ENCODE data around the gene DNAI2.
"Not testable (repeated sequence)": the region's sequence is repeated elsewhere in the genome, so short reads cannot be mapped to it uniquely, and the experiment has no call there.

The DNAI2 gene

GRCh38 chr17:74277935-74278334, 3.9 kb downstream of the DNAI2 start:
- Histone ChIP-seq H3K79me2 (ENCODE audit: insufficient read depth, low read length) (no peaks in the 10 kb centered on the region), H3K4me3 (ENCODE audit: low read depth in 1 of 2, low read length in 2 of 2) (no peak overlapping the region), H3K4me1 (ENCODE audit: insufficient read depth, low read length) (no peaks in the 10 kb centered on the region), H3K36me3 (ENCODE audit: insufficient read depth, low read length) (no peaks in the 10 kb centered on the region), H3K27me3 (ENCODE audit: insufficient read depth, low read length, poor library complexity) (peaks cover 22% of the 10 kb centered on the region), H3K9me3 (ENCODE audit: insufficient read depth, low read length, severe bottlenecking) (no peaks in the 10 kb centered on the region), H3K27ac (ENCODE audit: low read length) (no peak overlapping the region), H2AFZ (ENCODE audit: low read depth, low read length) (no peak overlapping the region), H3K9ac (ENCODE audit: low read depth, low read length) (no peak overlapping the region), H3K4me2 (ENCODE audit: insufficient read depth, low read length) (no peak overlapping the region), H4K20me1 (ENCODE audit: insufficient read depth, low read length) (no peaks in the 10 kb centered on the region)
- no peak for TF ChIP-seq EZH2 (IDR thresholded peaks at IDR 0.05; ENCODE audit: borderline replicate concordance, low read depth, low read length, severe bottlenecking)
- no peak for TF ChIP-seq CTCF (IDR thresholded peaks at IDR 0.05; ENCODE audit: borderline replicate concordance, extremely low read depth, low read length, poor library complexity, severe bottlenecking)
- no peak for ATAC-seq (ENCODE audit: insufficient read depth, low read depth)
- DNase-seq = no peak

- H3K36me3 ChIP-seq (ENCODE audit: insufficient read depth, low read length); H3K4me2 ChIP-seq (ENCODE audit: insufficient read depth, low read length); H3K27ac ChIP-seq (ENCODE audit: low read length); ATAC-seq (ENCODE audit: insufficient read depth, low read depth); H3K9ac ChIP-seq (ENCODE audit: low read depth, low read length); H4K20me1 ChIP-seq (ENCODE audit: insufficient read depth, low read length); H3K4me3 ChIP-seq (ENCODE audit: low read depth in 1 of 2, low read length in 2 of 2); H3K9me3 ChIP-seq (ENCODE audit: insufficient read depth, low read length, severe bottlenecking); H2AFZ ChIP-seq (ENCODE audit: low read depth, low read length); H3K4me1 ChIP-seq (ENCODE audit: insufficient read depth, low read length); H3K79me2 ChIP-seq (ENCODE audit: insufficient read depth, low read length); DNase-seq: not testable (repeated sequence)
- H3K27me3 ChIP-seq (ENCODE audit: insufficient read depth, low read length, poor library complexity) = peaks cover 12% of the 10 kb centered on the region
Measured at GRCh38 chr17:74279617-74280016, 5.6 kb downstream of the DNAI2 start.

GRCh38 chr17:74280093-74280513, 6.1 kb downstream of the DNAI2 start:
- H3K27me3 ChIP-seq (ENCODE audit: insufficient read depth, low read length, poor library complexity) = peaks cover 7% of the 10 kb centered on the region
- H3K79me2 ChIP-seq (ENCODE audit: insufficient read depth, low read length) = no peaks in the 10 kb centered on the region
- H3K27ac ChIP-seq (ENCODE audit: low read length) = no peak overlapping the region
- ATAC-seq (ENCODE audit: insufficient read depth, low read depth) = no peak
- H2AFZ ChIP-seq (ENCODE audit: low read depth, low read length) = no peak overlapping the region
- no peak for TF ChIP-seq EZH2 (IDR thresholded peaks at IDR 0.05; ENCODE audit: borderline replicate concordance, low read depth, low read length, severe bottlenecking)
- TF ChIP-seq CTCF (IDR thresholded peaks at IDR 0.05; ENCODE audit: borderline replicate concordance, extremely low read depth, low read length, poor library complexity, severe bottlenecking) = no peak
- no peak overlapping the region for H3K9ac ChIP-seq (ENCODE audit: low read depth, low read length)
- no peaks in the 10 kb centered on the region for H3K4me1 ChIP-seq (ENCODE audit: insufficient read depth, low read length)
- H3K4me3 ChIP-seq (ENCODE audit: low read depth in 1 of 2, low read length in 2 of 2) = no peak overlapping the region
- DNase-seq = no peak
- no peaks in the 10 kb centered on the region for H3K36me3 ChIP-seq (ENCODE audit: insufficient read depth, low read length)
- H3K9me3 ChIP-seq (ENCODE audit: insufficient read depth, low read length, severe bottlenecking) = no peaks in the 10 kb centered on the region
- no peaks in the 10 kb centered on the region for H4K20me1 ChIP-seq (ENCODE audit: insufficient read depth, low read length)
- no peak overlapping the region for H3K4me2 ChIP-seq (ENCODE audit: insufficient read depth, low read length)

- Histone ChIP-seq H3K9me3 (ENCODE audit: insufficient read depth, low read length, severe bottlenecking) (no peaks in the 10 kb centered on the region), H4K20me1 (ENCODE audit: insufficient read depth, low read length) (no peaks in the 10 kb centered on the region), H3K4me1 (ENCODE audit: insufficient read depth, low read length) (no peaks in the 10 kb centered on the region), H3K79me2 (ENCODE audit: insufficient read depth, low read length) (no peaks in the 10 kb centered on the region), H3K4me3 (ENCODE audit: low read depth in 1 of 2, low read length in 2 of 2) (no peak overlapping the region), H2AFZ (ENCODE audit: low read depth, low read length) (no peak overlapping the region), H3K9ac (ENCODE audit: low read depth, low read length) (no peak overlapping the region), H3K4me2 (ENCODE audit: insufficient read depth, low read length) (no peak overlapping the region), H3K36me3 (ENCODE audit: insufficient read depth, low read length) (no peaks in the 10 kb centered on the region), H3K27me3 (ENCODE audit: insufficient read depth, low read length, poor library complexity) (peaks cover 6% of the 10 kb centered on the region), H3K27ac (ENCODE audit: low read length) (no peak overlapping the region)
- ATAC-seq (ENCODE audit: insufficient read depth, low read depth) (no peak), DNase-seq (no peak)
- TF ChIP-seq EZH2 (IDR thresholded peaks at IDR 0.05; ENCODE audit: borderline replicate concordance, low read depth, low read length, severe bottlenecking) = no peak
- no peak for TF ChIP-seq CTCF (IDR thresholded peaks at IDR 0.05; ENCODE audit: borderline replicate concordance, extremely low read depth, low read length, poor library complexity, severe bottlenecking)
Measured at GRCh38 chr17:74281799-74282198, 7.8 kb downstream of the DNAI2 start.

- not testable (repeated sequence) for H3K36me3 ChIP-seq (ENCODE audit: insufficient read depth, low read length); H4K20me1 ChIP-seq (ENCODE audit: insufficient read depth, low read length); H3K27me3 ChIP-seq (ENCODE audit: insufficient read depth, low read length, poor library complexity); H2AFZ ChIP-seq (ENCODE audit: low read depth, low read length); H3K79me2 ChIP-seq (ENCODE audit: insufficient read depth, low read length); H3K9me3 ChIP-seq (ENCODE audit: insufficient read depth, low read length, severe bottlenecking); H3K9ac ChIP-seq (ENCODE audit: low read depth, low read length); H3K27ac ChIP-seq (ENCODE audit: low read length); DNase-seq; H3K4me3 ChIP-seq (ENCODE audit: low read depth in 1 of 2, low read length in 2 of 2); ATAC-seq (ENCODE audit: insufficient read depth, low read depth); H3K4me2 ChIP-seq (ENCODE audit: insufficient read depth, low read length); H3K4me1 ChIP-seq (ENCODE audit: insufficient read depth, low read length)
Measured at GRCh38 chr17:74282274-74282586, 8.2 kb downstream of the DNAI2 start.

Measured in DND-41 (cell line).